Upper lobe of left lung (tissue), 4 donors: ENCODE data around the gene METTL22.

Experiments used
- CTCF ChIP-seq, 6 experiments: fragments of 450-650 bp in 4 of 6; fragments of 200-600 bp in 2 of 6; sonication (generic) in 2 of 6; IDR thresholded peaks; one replicate each; pipeline ENCODE4 v1.5.1; 2016 to 2019; ENCODE audit warnings: antibody characterized with exemption in 6 of 6
- EP300 ChIP-seq, 4 donors: sonication (generic); formaldehyde crosslinking; IDR thresholded peaks; one replicate each; pipeline ENCODE4 v1.5.1; 2017; ENCODE audit warnings: antibody characterized with exemption in 4 of 4, control low read depth in 2 of 4

GRCh38 chr16:8588682-8589056, 32.8 kb upstream of the METTL22 start:
- TF ChIP-seq CTCF (IDR thresholded peaks at IDR 0.05), result no peak
- no peak for TF ChIP-seq EP300 (IDR thresholded peaks at IDR 0.05)
